K562 (cell line): ENCODE data around the gene VPS13D. TPM values are rescaled to one million over a fixed set of nuclear protein-coding genes. Genes with fewer than 3 reads are reported as not detected.

ENCODE experiments used
- CTBP1 ChIP-seq: fragments of 450-650 bp; IDR thresholded peaks from 2 replicates; pipeline ENCODE4 v1.6.1; 2016; ENCODE audit warnings: borderline replicate concordance
- DMBX1 ChIP-seq: fragments of 250-450 bp; sonication (Bioruptor Pico); IDR thresholded peaks from 2 replicates; pipeline ENCODE4 v1.8.0; 2022; ENCODE audit warnings: inconsistent platforms, mild to moderate bottlenecking, moderate library complexity, borderline replicate concordance
- DPF2 ChIP-seq: fragments of 450-650 bp; IDR thresholded peaks from 2 replicates; pipeline ENCODE4 v1.6.1; 2016
- GTF2B ChIP-seq: IDR thresholded peaks from 2 replicates; pipeline ENCODE4 v1.6.1; 2011; ENCODE audit not compliant: insufficient read length; ENCODE audit errors: extremely low read depth
- HDAC6 ChIP-seq: IDR thresholded peaks from 2 replicates; pipeline ENCODE4 v1.6.1; 2012; ENCODE audit warnings: low read depth, mild to moderate bottlenecking, control low read depth, inconsistent platforms, low read length, moderate library complexity
- MAZ ChIP-seq, 2 experiments: fragments of 450-650 bp in 1 of 2; sonication (generic) in 1 of 2; formaldehyde crosslinking; IDR thresholded peaks in 1 of 2; conservative IDR thresholded peaks in 1 of 2; 2 replicates each; pipeline versions ENCODE4 v1.4.0 to v1.5.0; 2020; ENCODE audit warnings: mild to moderate bottlenecking in 1 of 2, missing genetic modification reagents in 1 of 2
- MYC ChIP-seq, 2 experiments: fragments of 250-450 bp in 1 of 2; sonication (Bioruptor Pico) in 1 of 2; IDR thresholded peaks; 2 replicates each; pipeline versions ENCODE4 v1.5.1 to v1.6.1; 2012 to 2021; ENCODE audit warnings: low read depth in 2 of 2, borderline replicate concordance in 1 of 2, improper control_type of control experiment in 1 of 2, low read length in 1 of 2, mild to moderate bottlenecking in 1 of 2, moderate library complexity in 1 of 2
- NR4A1 ChIP-seq, 2 experiments: fragments of 250-450 bp in 1 of 2; fragments of 450-650 bp in 1 of 2; sonication (Bioruptor Pico) in 1 of 2; IDR thresholded peaks; 2 replicates each; pipeline versions ENCODE4 v1.4.0 to v1.6.1; 2016 to 2020; ENCODE audit warnings: mild to moderate bottlenecking in 2 of 2, missing compliant biosample characterization in 1 of 2, missing genetic modification characterization in 1 of 2, moderate library complexity in 1 of 2
- PKNOX1 ChIP-seq: fragments of 450-650 bp; IDR thresholded peaks from 2 replicates; pipeline ENCODE4 v1.6.1; 2016
- POLR2B ChIP-seq: fragments of 450-650 bp; IDR thresholded peaks from 2 replicates; pipeline ENCODE4 v1.6.1; 2018; ENCODE audit warnings: low read depth; ENCODE audit not compliant: partially characterized antibody
- RCOR1 ChIP-seq, 2 experiments: IDR thresholded peaks; 2 replicates each; pipeline ENCODE4 v1.6.1; 2012; ENCODE audit warnings: low read depth in 2 of 2, low read length in 2 of 2, borderline replicate concordance in 1 of 2, improper control_type of control experiment in 1 of 2
- TFAM ChIP-seq: fragments of 250-450 bp; sonication (Bioruptor Pico); conservative IDR thresholded peaks from 2 replicates; pipeline ENCODE4 v1.5.0; 2021; ENCODE audit warnings: mild to moderate bottlenecking, moderate library complexity
- UBTF ChIP-seq, 2 experiments: IDR thresholded peaks; 2 replicates each; pipeline ENCODE4 v1.6.1; 2012; ENCODE audit warnings: improper control_type of control experiment in 2 of 2, low read depth in 2 of 2, low read length in 2 of 2, borderline replicate concordance in 1 of 2
- ZNF175 ChIP-seq: fragments of 200-800 bp; sonication (Bioruptor generic); IDR thresholded peaks from 2 replicates; pipeline ENCODE4 v1.6.1; 2016; ENCODE audit warnings: low read depth, mild to moderate bottlenecking, missing genetic modification characterization, missing compliant biosample characterization
- ZNF316 ChIP-seq: fragments of 450-650 bp; IDR thresholded peaks from 2 replicates; pipeline ENCODE4 v1.6.1; 2016
- ZNF41 ChIP-seq: fragments of 250-450 bp; sonication (Bioruptor Pico); conservative IDR thresholded peaks from 2 replicates; pipeline ENCODE4 v1.4.0; 2020; ENCODE audit warnings: mild to moderate bottlenecking
- ZNF609 ChIP-seq: sonication (generic); formaldehyde crosslinking; IDR thresholded peaks from 2 replicates; pipeline ENCODE4 v1.8.1; 2023; ENCODE audit warnings: missing genetic modification reagents, mild to moderate bottlenecking, borderline replicate concordance
- polyA plus RNA-seq, 8 experiments: library from polyadenylated mRNA; depleted of rRNA in 4 of 8; stranded (reverse) in 5 of 8; unstranded in 3 of 8; fragments of >200 nt; fragmentation: Nextera tagmentation in 2 of 8; fragmentation: Illumina TruSeq in 1 of 8; extraction: Ambion mirVana in 2 of 8; extraction: Trizol in 1 of 8; gene quantifications; 2 replicates each; pipeline versions ENCODE4 v1.2.1 to v1.2.3, GENCODE V29; 2011 to 2014; ENCODE audit warnings: inconsistent platforms in 1 of 8, missing spikeins in 1 of 8
- total RNA-seq, 7 experiments: library from RNA; depleted of rRNA in 6 of 7; stranded (reverse); fragments of >200 nt in 6 of 7; fragmentation: Illumina TruSeq in 2 of 7; extraction: Trizol in 2 of 7; gene quantifications; 2 replicates each; pipeline versions ENCODE4 v1.2.1 to v1.2.3, GENCODE V29; 2011 to 2021; ENCODE audit warnings: low replicate concordance in 1 of 7

The VPS13D gene
- total and polyA plus RNA-seq, 9 of the 15 experiments (the other 6 are each of a cell fraction or from before 2014, with no cell fraction given): 6.1 to 51.5 (median 38.5) TPM

- peak in 1 of 2 experiments; percentile 66; a peak in 1 of 4 replicates for TF ChIP-seq UBTF (IDR thresholded peaks at IDR 0.05; ENCODE audit: borderline replicate concordance in 1 of 2, low read depth in 2 of 2, low read length in 2 of 2)
- TF ChIP-seq MYC (IDR thresholded peaks at IDR 0.05; ENCODE audit: low read depth, low read length): peak; percentile 58
- TF ChIP-seq MYC (CRISPR knock-in tag; IDR thresholded peaks at IDR 0.05; ENCODE audit: borderline replicate concordance, low read depth): no peak
- no peak for TF ChIP-seq TFAM (CRISPR knock-in tag)
- 0 out of 2 replicates have a peak, but pooled peaks have one; percentile 39 for TF ChIP-seq DPF2
- no peak for TF ChIP-seq GTF2B
- peak in 1 of 2 experiments; percentile 87; a peak in 2 of 4 replicates for TF ChIP-seq RCOR1 (IDR thresholded peaks at IDR 0.05; ENCODE audit: borderline replicate concordance in 1 of 2, low read depth in 2 of 2, low read length in 2 of 2)
- TF ChIP-seq DMBX1: peak; percentile 12; the same call in 1 of the 2 replicates
- TF ChIP-seq ZNF175 (CRISPR knock-in tag): 0 out of 2 replicates have a peak, but pooled peaks have one; percentile 20
- peak; percentile 28 for TF ChIP-seq ZNF316
- no peak for TF ChIP-seq ZNF609 (CRISPR knock-in tag)
- no peak for TF ChIP-seq POLR2B
- TF ChIP-seq NR4A1 (CRISPR knock-in tag; IDR thresholded peaks at IDR 0.05): 0 out of 2 replicates have a peak, but pooled peaks have one; percentile 72
- TF ChIP-seq NR4A1 (tag; IDR thresholded peaks at IDR 0.05): no peak
- TF ChIP-seq MAZ (CRISPR knock-in tag; conservative IDR thresholded peaks at IDR 0.05 in 1 of 2, IDR thresholded peaks at IDR 0.05 in 1 of 2): peak; percentile 41 to 58; a peak in 2 of 4 replicates
- TF ChIP-seq CTBP1: peak; percentile 67; the same call in 1 of the 2 replicates
- no peak for TF ChIP-seq HDAC6
- peak; percentile 61 for TF ChIP-seq PKNOX1
- TF ChIP-seq ZNF41 (CRISPR knock-in tag): 0 out of 2 replicates have a peak, but pooled peaks have one; percentile 26
Measured at GRCh38 chr1:12495725-12496124, 265.9 kb downstream of the VPS13D start (continued).
